ENCODE results near the gene C12orf76. TPM values are rescaled to one million over a fixed set of nuclear protein-coding genes. Genes with fewer than 3 reads are reported as not detected.
"Not testable (repeated sequence)": the region's sequence is repeated elsewhere in the genome, so short reads cannot be mapped to it uniquely, and the experiment has no call there.

The C12orf76 gene
- polyA plus RNA-seq, 1 donor (not counting 4 experiments of a cell fraction or from before 2014, with no cell fraction given) = 7.3 TPM

DNA sequence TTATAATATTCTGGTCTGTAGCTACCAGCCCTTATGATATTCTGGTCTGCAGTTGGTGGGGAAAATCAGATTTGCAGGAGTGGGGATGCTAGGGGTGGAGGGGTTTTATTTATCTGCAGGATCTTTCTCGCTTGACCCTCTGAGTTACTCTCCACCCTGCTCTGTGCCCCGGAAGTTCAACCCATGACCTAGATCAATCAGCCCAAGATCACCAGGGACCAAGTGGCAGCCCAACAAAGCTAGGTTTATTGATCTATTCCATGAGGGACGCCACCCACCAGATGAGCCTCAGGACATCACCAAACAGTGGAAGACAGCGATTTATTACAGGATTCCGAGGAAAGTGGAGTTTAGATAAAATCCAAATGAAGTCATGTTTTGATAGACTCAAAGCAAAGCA, 25.8 kb upstream of the C12orf76 start:
- Histone ChIP-seq H3K4me2 (ENCODE audit: control insufficient read depth, extremely low read depth, insufficient read depth, low read depth, low read length) (no peak overlapping the region), H3K36me3 (ENCODE audit: control insufficient read depth in 2 of 2, extremely low read depth in 1 of 2, insufficient read depth in 2 of 2, low read length in 2 of 2) (no peaks in the 10 kb centered on the region), H3K9me3 (ENCODE audit: control insufficient read depth, low read depth, low read length) (no peaks in the 10 kb centered on the region), H3K4me1 (ENCODE audit: control insufficient read depth, extremely low read depth, insufficient read depth, low read length) (peaks cover 9% of the 10 kb centered on the region), H3K79me2 (ENCODE audit: control insufficient read depth, insufficient read depth, low read length) (no peaks in the 10 kb centered on the region), H3K9ac (ENCODE audit: control insufficient read depth, extremely low read depth, insufficient read depth, low read length) (no peak overlapping the region), H3K9me1 (ENCODE audit: control insufficient read depth, extremely low read depth, insufficient read depth, low read length) (no peaks in the 10 kb centered on the region), H4K20me1 (ENCODE audit: control insufficient read depth, extremely low read depth, insufficient read depth, low read length) (no peaks in the 10 kb centered on the region), H3K27me3 (ENCODE audit: control insufficient read depth, extremely low read depth, insufficient read depth, low read length) (no peaks in the 10 kb centered on the region), H3K4me3 (ENCODE audit: control insufficient read depth in 2 of 3, extremely low read depth in 1 of 3, insufficient read depth in 2 of 3, low read depth in 1 of 3, low read length in 3 of 3) (no peak overlapping the region), H2AFZ (ENCODE audit: control insufficient read depth, low read length) (no peak overlapping the region), H3K27ac (ENCODE audit: control insufficient read depth, insufficient read depth, low read length) (no peak overlapping the region)
- FAIRE-seq = no peak
- no peak for DNase-seq (ENCODE audit: low read depth, low spot score)
- TF ChIP-seq, protein P1, sequence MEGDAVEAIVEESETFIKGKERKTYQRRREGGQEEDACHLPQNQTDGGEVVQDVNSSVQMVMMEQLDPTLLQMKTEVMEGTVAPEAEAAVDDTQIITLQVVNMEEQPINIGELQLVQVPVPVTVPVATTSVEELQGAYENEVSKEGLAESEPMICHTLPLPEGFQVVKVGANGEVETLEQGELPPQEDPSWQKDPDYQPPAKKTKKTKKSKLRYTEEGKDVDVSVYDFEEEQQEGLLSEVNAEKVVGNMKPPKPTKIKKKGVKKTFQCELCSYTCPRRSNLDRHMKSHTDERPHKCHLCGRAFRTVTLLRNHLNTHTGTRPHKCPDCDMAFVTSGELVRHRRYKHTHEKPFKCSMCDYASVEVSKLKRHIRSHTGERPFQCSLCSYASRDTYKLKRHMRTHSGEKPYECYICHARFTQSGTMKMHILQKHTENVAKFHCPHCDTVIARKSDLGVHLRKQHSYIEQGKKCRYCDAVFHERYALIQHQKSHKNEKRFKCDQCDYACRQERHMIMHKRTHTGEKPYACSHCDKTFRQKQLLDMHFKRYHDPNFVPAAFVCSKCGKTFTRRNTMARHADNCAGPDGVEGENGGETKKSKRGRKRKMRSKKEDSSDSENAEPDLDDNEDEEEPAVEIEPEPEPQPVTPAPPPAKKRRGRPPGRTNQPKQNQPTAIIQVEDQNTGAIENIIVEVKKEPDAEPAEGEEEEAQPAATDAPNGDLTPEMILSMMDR (optimal IDR thresholded peaks at IDR 0.05 in 1 of 3, IDR thresholded peaks at IDR 0.05 in 1 of 3, conservative IDR thresholded peaks at IDR 0.05 in 1 of 3; ENCODE audit: extremely low read depth in 1 of 3, insufficient read depth in 2 of 3, low read length in 3 of 3) = no peak
- no peak for TF ChIP-seq EZH2 (IDR thresholded peaks at IDR 0.05; ENCODE audit: low read length)
- dilution Hi-C loops (cut with MboI; ENCODE audit: extremely low pct_ligation_motif_present, low sequenced_read_pairs) = no loop called here

- no peaks in the 10 kb centered on the region for H4K20me1 ChIP-seq (ENCODE audit: control insufficient read depth, extremely low read depth, insufficient read depth, low read length)
- no peaks in the 10 kb centered on the region for H3K36me3 ChIP-seq (ENCODE audit: control insufficient read depth in 2 of 2, extremely low read depth in 1 of 2, insufficient read depth in 2 of 2, low read length in 2 of 2)
- peak overlapping the region; percentile 83 for H3K4me2 ChIP-seq (ENCODE audit: control insufficient read depth, extremely low read depth, insufficient read depth, low read depth, low read length)
- dilution Hi-C loops (cut with MboI; ENCODE audit: extremely low pct_ligation_motif_present, low sequenced_read_pairs) = no loop called here
- no peaks in the 10 kb centered on the region for H3K9me1 ChIP-seq (ENCODE audit: control insufficient read depth, extremely low read depth, insufficient read depth, low read length)
- no peaks in the 10 kb centered on the region for H3K27me3 ChIP-seq (ENCODE audit: control insufficient read depth, extremely low read depth, insufficient read depth, low read length)
- peaks cover 9% of the 10 kb centered on the region for H3K4me1 ChIP-seq (ENCODE audit: control insufficient read depth, extremely low read depth, insufficient read depth, low read length)
- H3K79me2 ChIP-seq (ENCODE audit: control insufficient read depth, insufficient read depth, low read length) = no peaks in the 10 kb centered on the region
- no peak for TF ChIP-seq EZH2 (IDR thresholded peaks at IDR 0.05; ENCODE audit: low read length)
- TF ChIP-seq, protein P1 (optimal IDR thresholded peaks at IDR 0.05 in 1 of 3, IDR thresholded peaks at IDR 0.05 in 1 of 3, conservative IDR thresholded peaks at IDR 0.05 in 1 of 3; ENCODE audit: extremely low read depth in 1 of 3, insufficient read depth in 2 of 3, low read length in 3 of 3) = no peak
- no peaks in the 10 kb centered on the region for H3K9me3 ChIP-seq (ENCODE audit: control insufficient read depth, low read depth, low read length)
- FAIRE-seq (no peak), DNase-seq (ENCODE audit: low read depth, low spot score) (no peak)
- H3K27ac ChIP-seq (ENCODE audit: control insufficient read depth, insufficient read depth, low read length) = no peak overlapping the region
- H2AFZ ChIP-seq (ENCODE audit: control insufficient read depth, low read length) = peak overlapping the region; percentile 79
- no peak overlapping the region for H3K9ac ChIP-seq (ENCODE audit: control insufficient read depth, extremely low read depth, insufficient read depth, low read length)
- H3K4me3 ChIP-seq (ENCODE audit: control insufficient read depth in 2 of 3, extremely low read depth in 1 of 3, insufficient read depth in 2 of 3, low read depth in 1 of 3, low read length in 3 of 3) = peak overlapping the region in 2 of 3 experiments; percentile 23 to 54
These were observed 24.9 kb upstream of the C12orf76 start for GRCh38 chr12:110073049-110073831.

DNA sequence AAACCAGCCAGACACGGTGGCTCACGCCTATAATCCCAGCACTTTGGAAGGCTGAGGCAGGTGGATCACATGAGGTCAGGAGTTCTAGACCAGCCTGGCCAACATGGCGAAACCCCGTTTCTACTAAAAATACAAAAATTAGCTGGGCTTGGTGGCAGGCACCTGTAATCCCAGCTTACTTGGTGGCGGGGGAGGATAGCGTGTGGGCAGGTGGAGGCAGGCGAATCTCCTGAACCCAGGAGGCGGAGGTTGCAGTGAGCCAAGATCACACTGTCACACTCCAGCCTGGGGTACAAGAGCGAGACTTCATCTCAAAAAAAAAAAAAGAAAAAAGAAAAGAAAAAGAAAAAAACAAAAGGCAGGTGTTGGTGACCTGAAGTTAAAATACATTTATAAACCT, 24.3 kb upstream of the C12orf76 start:
- H3K9me3 ChIP-seq (ENCODE audit: control insufficient read depth, low read depth, low read length); H4K20me1 ChIP-seq (ENCODE audit: control insufficient read depth, extremely low read depth, insufficient read depth, low read length); dilution Hi-C loops (cut with MboI; ENCODE audit: extremely low pct_ligation_motif_present, low sequenced_read_pairs); H3K27ac ChIP-seq (ENCODE audit: control insufficient read depth, insufficient read depth, low read length); H3K27me3 ChIP-seq (ENCODE audit: control insufficient read depth, extremely low read depth, insufficient read depth, low read length); DNase-seq (ENCODE audit: low read depth, low spot score); H3K9ac ChIP-seq (ENCODE audit: control insufficient read depth, extremely low read depth, insufficient read depth, low read length); H3K36me3 ChIP-seq (ENCODE audit: control insufficient read depth in 2 of 2, extremely low read depth in 1 of 2, insufficient read depth in 2 of 2, low read length in 2 of 2); H3K4me3 ChIP-seq (ENCODE audit: control insufficient read depth in 2 of 3, extremely low read depth in 1 of 3, insufficient read depth in 2 of 3, low read depth in 1 of 3, low read length in 3 of 3); H3K9me1 ChIP-seq (ENCODE audit: control insufficient read depth, extremely low read depth, insufficient read depth, low read length); H3K79me2 ChIP-seq (ENCODE audit: control insufficient read depth, insufficient read depth, low read length); H3K4me1 ChIP-seq (ENCODE audit: control insufficient read depth, extremely low read depth, insufficient read depth, low read length); FAIRE-seq: not testable (repeated sequence)
- Histone ChIP-seq H2AFZ (ENCODE audit: control insufficient read depth, low read length) (peak overlapping the region; percentile 79), H3K4me2 (ENCODE audit: control insufficient read depth, extremely low read depth, insufficient read depth, low read depth, low read length) (peak overlapping the region; percentile 83)

Data from keratinocyte (primary cell).